Measurements from ENCODE around the gene CPNE7.

CPNE7 gene

DNA sequence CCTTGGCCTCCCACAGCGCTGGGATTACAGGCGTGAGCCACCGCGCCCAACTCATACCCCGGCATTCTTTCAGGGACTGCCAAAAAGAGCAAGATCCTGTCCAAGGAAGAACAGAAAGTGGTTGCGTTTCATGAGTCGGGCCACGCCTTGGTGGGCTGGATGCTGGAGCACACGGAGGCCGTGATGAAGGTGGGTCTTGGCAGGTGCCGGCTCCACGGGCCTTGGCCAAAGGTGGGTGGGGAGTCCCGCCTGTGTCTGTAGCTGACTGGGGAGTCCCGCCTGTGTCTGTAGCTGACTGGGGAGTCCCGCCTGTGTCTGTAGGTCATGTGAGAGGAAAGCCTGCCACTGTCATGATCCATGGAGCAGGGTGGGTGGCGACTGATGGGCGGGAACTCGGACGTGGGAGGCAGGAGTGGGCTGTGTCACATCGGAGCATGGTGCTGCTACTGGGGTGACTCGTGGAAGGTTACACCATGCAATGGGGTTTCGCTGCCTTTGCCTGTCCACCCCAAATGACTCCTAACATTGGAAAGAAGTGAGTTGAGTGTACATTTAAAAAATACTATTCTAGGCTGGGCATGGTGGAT, 25.0 kb upstream of the CPNE7 start:
- H3K4me3 ChIP-seq (ENCODE audit: low read length): no peak overlapping the region
- H3K4me1 ChIP-seq (ENCODE audit: control insufficient read depth, insufficient read depth, low read length): no peaks in the 10 kb centered on the region
- no peak for DNase-seq (ENCODE audit: low read depth)
- no peaks in the 10 kb centered on the region for H3K9me3 ChIP-seq (ENCODE audit: control insufficient read depth, low read length)
- peaks cover 96% of the 10 kb centered on the region for H3K36me3 ChIP-seq (ENCODE audit: control insufficient read depth, insufficient read depth, low read length, severe bottlenecking)
- no peaks in the 10 kb centered on the region for H3K27me3 ChIP-seq (replicated peaks; ENCODE audit: control insufficient read depth, insufficient read depth, low read length)
- H3K9ac ChIP-seq (ENCODE audit: low read length): no peak overlapping the region

DNA sequence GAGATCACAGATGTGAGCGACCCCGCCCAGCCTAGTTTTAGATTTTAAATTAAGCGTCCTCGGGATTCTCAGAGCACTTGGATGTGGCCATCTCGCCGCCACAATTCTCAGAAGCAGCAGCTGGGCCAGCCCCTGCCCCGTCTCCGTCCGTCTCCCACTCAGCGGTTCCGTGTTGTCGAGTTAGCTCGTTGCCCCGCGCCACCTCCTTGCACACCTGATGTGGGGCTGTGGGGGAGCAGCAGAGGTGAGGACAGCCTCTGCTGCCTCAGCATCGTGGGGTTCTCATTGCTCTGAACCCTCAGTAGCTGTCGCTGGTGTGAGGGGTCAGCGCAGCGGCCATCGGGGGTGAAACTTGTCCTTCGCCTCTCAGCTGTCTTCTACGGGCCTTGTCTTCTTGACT, 23.2 kb upstream of the CPNE7 start:
- Histone ChIP-seq H3K36me3 (ENCODE audit: control insufficient read depth, insufficient read depth, low read length, severe bottlenecking) (peaks cover 93% of the 10 kb centered on the region), H3K9me3 (ENCODE audit: control insufficient read depth, low read length) (no peaks in the 10 kb centered on the region), H3K4me1 (ENCODE audit: control insufficient read depth, insufficient read depth, low read length) (no peaks in the 10 kb centered on the region), H3K9ac (ENCODE audit: low read length) (no peak overlapping the region), H3K4me3 (ENCODE audit: low read length) (no peak overlapping the region), H3K27me3 (replicated peaks; ENCODE audit: control insufficient read depth, insufficient read depth, low read length) (no peaks in the 10 kb centered on the region)
- DNase-seq (ENCODE audit: low read depth): no peak

DNA sequence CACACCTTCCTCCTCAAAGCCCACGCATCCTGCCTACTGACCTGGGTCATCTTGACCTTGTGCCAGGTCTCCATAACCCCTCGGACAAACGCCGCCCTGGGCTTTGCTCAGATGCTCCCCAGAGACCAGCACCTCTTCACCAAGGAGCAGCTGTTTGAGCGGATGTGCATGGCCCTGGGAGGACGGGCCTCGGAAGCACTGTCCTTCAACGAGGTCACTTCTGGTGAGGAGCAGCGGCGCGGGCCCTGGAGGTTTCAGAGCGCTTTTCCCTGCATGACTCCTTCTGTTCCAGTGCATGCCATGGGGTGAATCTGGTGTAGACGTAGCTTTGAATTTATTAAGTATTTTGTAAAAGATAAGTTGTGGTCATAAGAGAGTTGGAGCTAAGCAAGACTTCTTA, 22.6 kb upstream of the CPNE7 start:
- Histone ChIP-seq H3K9me3 (ENCODE audit: control insufficient read depth, low read length) (no peaks in the 10 kb centered on the region), H3K27me3 (replicated peaks; ENCODE audit: control insufficient read depth, insufficient read depth, low read length) (no peaks in the 10 kb centered on the region), H3K4me1 (ENCODE audit: control insufficient read depth, insufficient read depth, low read length) (peaks cover 5% of the 10 kb centered on the region), H3K4me3 (ENCODE audit: low read length) (no peak overlapping the region), H3K9ac (ENCODE audit: low read length) (no peak overlapping the region), H3K36me3 (ENCODE audit: control insufficient read depth, insufficient read depth, low read length, severe bottlenecking) (peaks cover 87% of the 10 kb centered on the region)
- DNase-seq (ENCODE audit: low read depth): no peak

DNA sequence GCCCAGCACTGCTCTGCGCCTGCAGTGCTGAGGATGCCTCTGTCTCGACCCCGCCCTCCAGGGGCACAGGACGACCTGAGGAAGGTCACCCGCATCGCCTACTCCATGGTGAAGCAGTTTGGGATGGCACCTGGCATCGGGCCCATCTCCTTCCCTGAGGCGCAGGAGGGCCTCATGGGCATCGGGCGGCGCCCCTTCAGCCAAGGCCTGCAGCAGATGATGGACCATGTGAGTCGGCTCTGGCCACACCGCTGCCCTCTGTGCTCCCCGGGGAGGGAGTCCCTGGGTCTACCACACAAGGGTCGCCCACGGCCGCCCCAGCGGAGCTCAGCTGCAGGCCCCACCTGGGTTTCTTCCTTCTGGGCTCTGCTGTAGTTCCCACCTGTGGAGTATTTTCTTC, 21.8 kb upstream of the CPNE7 start:
- no peak overlapping the region for H3K4me3 ChIP-seq (ENCODE audit: low read length)
- H3K9ac ChIP-seq (ENCODE audit: low read length): no peak overlapping the region
- H3K4me1 ChIP-seq (ENCODE audit: control insufficient read depth, insufficient read depth, low read length): peaks cover 10% of the 10 kb centered on the region
- no peak for DNase-seq (ENCODE audit: low read depth)
- no peaks in the 10 kb centered on the region for H3K27me3 ChIP-seq (replicated peaks; ENCODE audit: control insufficient read depth, insufficient read depth, low read length)
- H3K9me3 ChIP-seq (ENCODE audit: control insufficient read depth, low read length): no peaks in the 10 kb centered on the region
- H3K36me3 ChIP-seq (ENCODE audit: control insufficient read depth, insufficient read depth, low read length, severe bottlenecking): peaks cover 79% of the 10 kb centered on the region

DNA sequence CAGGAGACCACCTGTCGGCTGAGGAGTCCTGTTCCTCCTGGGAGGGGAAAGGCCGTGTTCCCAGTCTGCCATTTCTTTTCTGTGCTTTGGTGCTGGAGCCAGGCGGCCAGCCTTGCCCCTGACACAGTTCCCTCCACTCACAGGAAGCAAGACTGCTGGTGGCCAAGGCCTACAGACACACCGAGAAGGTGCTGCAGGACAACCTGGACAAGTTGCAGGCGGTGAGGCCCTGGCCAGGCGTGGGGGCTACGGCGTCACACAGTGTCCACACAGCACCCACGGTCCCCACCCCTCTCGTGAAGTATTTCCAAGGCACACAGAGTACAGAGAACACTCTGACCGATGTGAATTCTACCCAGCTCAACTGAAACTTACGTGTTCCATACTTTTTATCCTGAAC, 21.2 kb upstream of the CPNE7 start:
- no peak overlapping the region for H3K4me3 ChIP-seq (ENCODE audit: low read length)
- peaks cover 13% of the 10 kb centered on the region for H3K4me1 ChIP-seq (ENCODE audit: control insufficient read depth, insufficient read depth, low read length)
- DNase-seq (ENCODE audit: low read depth): no peak
- H3K36me3 ChIP-seq (ENCODE audit: control insufficient read depth, insufficient read depth, low read length, severe bottlenecking): peaks cover 73% of the 10 kb centered on the region
- no peaks in the 10 kb centered on the region for H3K27me3 ChIP-seq (replicated peaks; ENCODE audit: control insufficient read depth, insufficient read depth, low read length)
- no peak overlapping the region for H3K9ac ChIP-seq (ENCODE audit: low read length)
- no peaks in the 10 kb centered on the region for H3K9me3 ChIP-seq (ENCODE audit: control insufficient read depth, low read length)

DNA sequence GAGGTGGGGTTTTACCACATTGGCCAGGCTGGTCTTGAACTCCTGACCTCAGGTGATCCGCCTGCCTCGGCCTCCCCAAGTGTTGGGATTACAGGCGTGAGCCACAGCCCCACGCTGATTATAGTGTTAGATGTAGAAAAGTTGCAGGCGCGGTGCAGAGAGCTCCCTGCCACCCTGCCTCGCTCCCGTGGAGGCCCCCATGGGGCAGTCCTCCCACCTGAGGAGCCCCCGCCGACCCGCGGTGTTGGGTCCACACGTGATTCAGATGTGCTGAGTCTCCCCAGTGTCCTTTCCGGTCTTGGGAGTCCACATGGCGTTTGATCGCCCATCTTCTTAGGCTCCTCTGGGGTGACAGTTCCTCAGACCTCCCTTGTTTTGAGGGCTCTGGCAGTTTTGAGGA, 20.3 kb upstream of the CPNE7 start:
- Histone ChIP-seq H3K9me3 (ENCODE audit: control insufficient read depth, low read length) (no peaks in the 10 kb centered on the region), H3K9ac (ENCODE audit: low read length) (no peak overlapping the region), H3K36me3 (ENCODE audit: control insufficient read depth, insufficient read depth, low read length, severe bottlenecking) (peaks cover 63% of the 10 kb centered on the region), H3K4me3 (ENCODE audit: low read length) (no peak overlapping the region), H3K4me1 (ENCODE audit: control insufficient read depth, insufficient read depth, low read length) (peaks cover 18% of the 10 kb centered on the region), H3K27me3 (replicated peaks; ENCODE audit: control insufficient read depth, insufficient read depth, low read length) (no peaks in the 10 kb centered on the region)
- no peak for DNase-seq (ENCODE audit: low read depth)

DNA sequence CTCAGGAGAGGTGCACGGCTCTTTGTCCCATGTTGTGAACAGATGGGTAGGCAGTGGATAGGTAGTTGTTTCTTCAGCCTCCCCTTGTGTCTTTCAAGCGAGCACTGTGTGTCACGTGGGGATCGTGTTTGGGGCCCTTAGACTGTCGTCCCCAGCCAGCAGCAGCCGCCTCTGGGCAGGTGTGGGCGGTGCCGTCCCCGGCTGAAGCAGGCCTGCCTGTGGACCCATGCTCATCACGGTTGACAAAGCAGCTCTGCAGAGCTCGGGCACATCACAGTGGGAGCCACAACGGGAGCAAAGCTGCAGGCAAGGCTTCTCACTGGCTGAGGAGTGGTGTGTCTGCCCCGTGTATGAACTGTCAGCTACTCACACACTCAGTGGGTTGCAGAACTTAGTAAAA, 19.8 kb upstream of the CPNE7 start:
- peaks cover 18% of the 10 kb centered on the region for H3K4me1 ChIP-seq (ENCODE audit: control insufficient read depth, insufficient read depth, low read length)
- peaks cover 58% of the 10 kb centered on the region for H3K36me3 ChIP-seq (ENCODE audit: control insufficient read depth, insufficient read depth, low read length, severe bottlenecking)
- no peaks in the 10 kb centered on the region for H3K27me3 ChIP-seq (replicated peaks; ENCODE audit: control insufficient read depth, insufficient read depth, low read length)
- H3K4me3 ChIP-seq (ENCODE audit: low read length): no peak overlapping the region
- no peak for DNase-seq (ENCODE audit: low read depth)
- no peaks in the 10 kb centered on the region for H3K9me3 ChIP-seq (ENCODE audit: control insufficient read depth, low read length)
- no peak overlapping the region for H3K9ac ChIP-seq (ENCODE audit: low read length)

DNA sequence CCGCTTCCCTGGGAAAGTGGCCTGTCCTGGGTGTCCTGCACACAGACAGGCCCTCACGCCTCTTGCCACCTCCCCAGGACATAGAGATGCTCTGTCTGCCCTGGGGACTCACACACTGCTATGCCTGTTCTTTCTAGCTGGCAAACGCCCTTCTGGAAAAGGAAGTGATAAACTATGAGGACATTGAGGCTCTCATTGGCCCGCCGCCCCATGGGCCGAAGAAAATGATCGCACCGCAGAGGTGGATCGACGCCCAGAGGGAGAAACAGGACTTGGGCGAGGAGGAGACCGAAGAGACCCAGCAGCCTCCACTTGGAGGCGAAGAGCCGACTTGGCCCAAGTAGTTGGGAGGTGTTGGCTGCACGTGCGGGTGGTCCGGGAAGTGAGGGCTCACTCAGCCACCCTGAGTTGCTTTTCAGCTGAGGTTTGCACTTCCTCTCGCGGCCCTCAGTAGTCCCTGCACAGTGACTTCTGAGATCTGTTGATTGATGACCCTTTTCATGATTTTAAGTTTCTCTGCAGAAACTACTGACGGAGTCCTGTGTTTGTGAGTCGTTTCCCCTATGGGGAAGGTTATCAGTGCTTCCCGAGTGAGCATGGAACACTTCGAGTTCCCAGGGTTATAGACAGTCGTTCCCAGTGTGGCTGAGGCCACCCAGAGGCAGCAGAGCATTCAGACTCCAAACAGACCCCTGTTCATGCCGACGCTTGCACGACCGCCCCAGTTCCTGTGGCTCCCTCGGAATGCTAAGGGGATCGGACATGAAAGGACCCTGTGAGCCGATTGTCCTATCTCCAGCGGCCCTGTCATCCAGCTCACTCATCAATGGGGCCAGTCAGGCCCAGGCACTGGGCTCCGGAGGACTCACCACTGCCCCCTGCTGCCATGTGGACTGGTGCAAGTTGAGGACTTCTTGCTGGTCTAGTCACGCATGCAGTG, 18.5 kb upstream of the CPNE7 start:
- no peak overlapping the region for H3K4me3 ChIP-seq (ENCODE audit: low read length)
- H3K4me1 ChIP-seq (ENCODE audit: control insufficient read depth, insufficient read depth, low read length): peaks cover 22% of the 10 kb centered on the region
- H3K27me3 ChIP-seq (replicated peaks; ENCODE audit: control insufficient read depth, insufficient read depth, low read length): no peaks in the 10 kb centered on the region
- no peak overlapping the region for H3K9ac ChIP-seq (ENCODE audit: low read length)
- no peaks in the 10 kb centered on the region for H3K9me3 ChIP-seq (ENCODE audit: control insufficient read depth, low read length)
- H3K36me3 ChIP-seq (ENCODE audit: control insufficient read depth, insufficient read depth, low read length, severe bottlenecking): peaks cover 55% of the 10 kb centered on the region
- peak; percentile 82 for DNase-seq (ENCODE audit: low read depth)

DNA sequence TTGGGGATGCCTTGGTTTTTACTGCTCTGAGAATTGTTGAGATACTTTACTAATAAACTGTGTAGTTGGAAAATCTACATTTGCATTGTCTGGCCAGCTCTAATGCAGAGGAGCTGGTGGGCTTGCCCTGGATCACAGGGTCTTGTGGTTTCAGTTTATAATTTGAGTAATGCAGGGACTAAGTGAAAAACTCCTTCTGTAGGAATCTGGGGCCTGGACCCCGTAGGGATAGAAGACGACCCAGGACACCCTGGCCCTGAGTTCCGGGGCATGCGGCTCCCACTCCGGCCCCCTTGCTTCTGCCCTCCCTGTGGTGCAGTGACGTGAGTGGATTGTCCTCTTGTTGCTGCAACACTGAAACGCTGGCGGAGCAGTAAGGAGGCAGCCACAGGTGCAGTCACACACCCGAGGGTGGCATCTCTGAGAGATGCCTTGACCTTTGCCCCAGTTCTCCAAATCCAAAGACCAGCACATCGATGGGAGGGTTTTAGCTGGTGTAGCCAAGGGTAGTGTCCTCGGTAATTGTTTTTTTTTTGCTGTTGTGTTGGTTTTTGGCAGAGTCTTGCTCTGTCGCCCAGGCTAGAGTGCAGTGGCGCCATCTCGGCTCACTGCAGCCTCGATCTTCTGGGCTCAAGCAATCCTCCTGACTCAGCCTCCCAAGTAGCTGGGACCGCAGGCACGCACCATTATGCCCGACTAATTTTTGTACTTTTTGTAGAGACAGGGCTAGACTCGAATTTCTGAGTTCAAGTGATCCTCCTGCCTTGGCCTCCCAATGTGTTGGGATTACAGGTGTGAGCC, 17.7 kb upstream of the CPNE7 start:
- Histone ChIP-seq H3K9ac (ENCODE audit: low read length) (no peak overlapping the region), H3K27me3 (replicated peaks; ENCODE audit: control insufficient read depth, insufficient read depth, low read length) (no peaks in the 10 kb centered on the region), H3K9me3 (ENCODE audit: control insufficient read depth, low read length) (no peaks in the 10 kb centered on the region), H3K4me1 (ENCODE audit: control insufficient read depth, insufficient read depth, low read length) (peaks cover 30% of the 10 kb centered on the region), H3K4me3 (ENCODE audit: low read length) (no peak overlapping the region), H3K36me3 (ENCODE audit: control insufficient read depth, insufficient read depth, low read length, severe bottlenecking) (peaks cover 55% of the 10 kb centered on the region)
- no peak for DNase-seq (ENCODE audit: low read depth)

DNA sequence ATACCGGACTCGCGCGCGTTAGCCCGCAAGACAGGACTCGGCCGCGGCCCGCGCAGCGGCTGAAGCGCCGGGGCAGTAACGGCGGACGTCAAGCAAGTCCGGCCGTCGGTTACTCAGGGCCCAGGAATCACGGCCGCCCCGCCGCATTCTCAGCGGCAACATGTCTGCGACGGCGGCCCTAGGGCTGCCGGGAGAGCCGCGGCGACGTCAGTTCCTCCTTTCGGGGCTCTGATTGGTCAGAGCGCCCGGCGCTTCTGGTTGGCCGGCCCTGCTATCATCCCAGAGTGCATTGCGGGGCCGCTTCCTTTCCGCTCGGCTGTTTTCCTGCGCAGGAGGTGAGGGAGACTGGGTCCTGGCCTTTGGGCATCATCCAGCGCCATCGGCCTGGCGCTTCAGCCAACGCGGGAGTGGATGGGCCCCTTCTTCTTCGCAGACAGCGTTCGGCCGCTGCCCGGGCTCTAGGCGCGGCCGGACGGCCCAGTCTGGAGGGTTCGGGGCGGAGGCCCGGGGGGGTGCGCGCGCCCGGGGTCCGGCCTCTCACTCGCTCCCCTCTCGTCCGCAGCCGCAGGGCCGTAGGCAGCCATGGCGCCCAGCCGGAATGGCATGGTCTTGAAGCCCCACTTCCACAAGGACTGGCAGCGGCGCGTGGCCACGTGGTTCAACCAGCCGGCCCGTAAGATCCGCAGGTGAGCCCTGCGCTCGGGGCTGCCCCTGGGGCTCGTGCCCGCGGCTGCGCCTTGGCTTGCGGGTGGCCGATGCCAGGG, 15.0 kb upstream of the CPNE7 start, which contains the start of gene RPL13:
TSS of gene RPL13 (plus strand) at position 305 of the 764 bp plus-strand sequence. CDS start at position 583, 278 bp downstream.
- Histone ChIP-seq H3K9ac (ENCODE audit: low read length) (peak within 1 kb of the TSS; percentile 99), H3K27me3 (replicated peaks; ENCODE audit: control insufficient read depth, insufficient read depth, low read length) (no peaks in the 10 kb centered on the region), H3K9me3 (ENCODE audit: control insufficient read depth, low read length) (no peaks in the 10 kb centered on the region), H3K4me1 (ENCODE audit: control insufficient read depth, insufficient read depth, low read length) (peaks cover 57% of the 10 kb centered on the region), H3K36me3 (ENCODE audit: control insufficient read depth, insufficient read depth, low read length, severe bottlenecking) (peaks cover 53% of the 10 kb centered on the region), H3K4me3 (ENCODE audit: low read length) (peak within 1 kb of the TSS; percentile 89)
- DNase-seq (ENCODE audit: low read depth): peak; percentile 98

Measured in adipocyte (in vitro differentiated cells).